PC-3 (cell line): ENCODE measurements around the gene EFNB3. TPM values are rescaled to one million over a fixed set of nuclear protein-coding genes. Genes with fewer than 3 reads are reported as not detected.

Source experiments
- ATAC-seq: fragments of 200-7000 bp; cut with Tn5 transposase; 2 replicates; pipeline ENCODE4 v1.9.1; 2020; ENCODE audit warnings: mild to moderate bottlenecking, moderate library complexity
- BruUV-seq: library from RNA; stranded (reverse); fragments of 400-500 nt; replicated peaks from 2 replicates; lab custom pipeline; 2021; lab: Mats Ljungman, UMichigan
- CTCF ChIA-PET: fragments of 300-600 bp; sonication (Branson Sonifier 250); formaldehyde crosslinking; loops from one replicate; lab custom pipeline; 2022; ENCODE audit warnings: antibody characterized with exemption; lab: Charles Lee
- POLR2A ChIA-PET: fragments of 300-600 bp; sonication (Branson Sonifier 250); formaldehyde crosslinking; loops from one replicate; lab custom pipeline; 2022; ENCODE audit warnings: antibody characterized with exemption; ENCODE audit not compliant: unreplicated experiment; lab: Charles Lee
- DNase-seq: peaks from one replicate; pipeline ENCODE4 v3.0.0-alpha.2; 2015
- H2AFZ ChIP-seq: fragments of 300-600 bp; sonication (generic); 2 replicates; pipeline ENCODE4 v1.6.0; 2016; ENCODE audit warnings: antibody characterized with exemption, low read length
- H3F3A ChIP-seq: fragments of 300-600 bp; sonication (generic); one replicate; pipeline ENCODE4 v1.6.0; 2017; ENCODE audit warnings: antibody characterized with exemption, low read length, control low read depth, mild to moderate bottlenecking; ENCODE audit not compliant: unreplicated experiment
- H3K27ac ChIP-seq: fragments of 300-600 bp; sonication (generic); 2 replicates; pipeline ENCODE4 v1.5.1; 2016; ENCODE audit warnings: mild to moderate bottlenecking, low read length
- H3K27me3 ChIP-seq: fragments of 300-600 bp; sonication (generic); 2 replicates; pipeline ENCODE4 v1.6.1; 2016; ENCODE audit warnings: low read length, mixed read lengths
- H3K36me3 ChIP-seq: fragments of 300-600 bp; sonication (generic); 2 replicates; pipeline ENCODE4 v1.6.1; 2016; ENCODE audit warnings: low read depth, mixed run types, low read length, mixed read lengths
- H3K4me1 ChIP-seq: fragments of 300-600 bp; sonication (generic); 2 replicates; pipeline ENCODE4 v1.5.1; 2016; ENCODE audit warnings: low read length; ENCODE audit not compliant: insufficient read depth
- H3K4me2 ChIP-seq: fragments of 300-600 bp; sonication (generic); 2 replicates; pipeline ENCODE4 v1.6.0; 2016; ENCODE audit warnings: low read length
- H3K4me3 ChIP-seq: fragments of 300-600 bp; sonication (generic); 2 replicates; pipeline ENCODE4 v1.5.1; 2016; ENCODE audit warnings: mild to moderate bottlenecking, low read length, mixed read lengths
- H3K79me2 ChIP-seq: fragments of 300-600 bp; sonication (generic); 2 replicates; pipeline ENCODE4 v1.6.1; 2017; ENCODE audit warnings: low read length, mixed read lengths
- H3K9ac ChIP-seq: fragments of 300-600 bp; sonication (generic); 2 replicates; pipeline ENCODE4 v1.6.0; 2016; ENCODE audit warnings: mild to moderate bottlenecking, low read length
- H3K9me2 ChIP-seq: fragments of 300-600 bp; sonication (generic); replicated peaks from 2 replicates; pipeline ENCODE4 v1.6.1; 2016; ENCODE audit warnings: mixed run types, low read length, mixed read lengths
- H3K9me3 ChIP-seq: fragments of 300-600 bp; sonication (generic); 2 replicates; pipeline ENCODE4 v1.6.1; 2016; ENCODE audit warnings: low read length, mixed read lengths
- H4K20me1 ChIP-seq: fragments of 300-600 bp; sonication (generic); 2 replicates; pipeline ENCODE4 v1.6.1; 2016; ENCODE audit warnings: low read length, mixed read lengths
- CTCF ChIP-seq: fragments of 300-600 bp; sonication (generic); conservative IDR thresholded peaks from 2 replicates; pipeline ENCODE4 v1.5.1; 2017; ENCODE audit warnings: antibody characterized with exemption, low read depth, mild to moderate bottlenecking, low read length
- EZH2 ChIP-seq: fragments of 300-600 bp; sonication (generic); IDR thresholded peaks from one replicate; pipeline ENCODE4 v1.6.1; 2017; ENCODE audit warnings: antibody characterized with exemption, mild to moderate bottlenecking, low read length; ENCODE audit not compliant: unreplicated experiment
- EZH2phosphoT487 ChIP-seq: fragments of 300-600 bp; sonication (generic); IDR thresholded peaks from 2 replicates; pipeline ENCODE4 v1.6.1; 2018; ENCODE audit warnings: mild to moderate bottlenecking, antibody characterized with exemption, low read length, borderline replicate concordance
- intact Hi-C: fragments of 100-400 bp; cut with micrococcal nuclease; formaldehyde crosslinking; loops from 2 replicates; pipeline ENCODE4 v1.9.0; 2023
- total RNA-seq: library from RNA; depleted of rRNA; stranded (reverse); fragments of >200 nt; gene quantifications from 2 replicates; pipeline ENCODE4 v1.2.3, GENCODE V29; 2014

The EFNB3 gene
- total RNA-seq, 1 experiment from 2014 or later: 4.9 TPM

- ATAC-seq (no peak), DNase-seq (no peak)
- H3K9me2 ChIP-seq: no peaks in the 10 kb centered on the region
- H3K4me1 ChIP-seq: no peaks in the 10 kb centered on the region
- no peaks in the 10 kb centered on the region for H3F3A ChIP-seq
- ChIA-PET CTCF (no interaction called here), POLR2A (no interaction called here)
- H3K36me3 ChIP-seq: no peaks in the 10 kb centered on the region
- no peak overlapping the region for H3K9ac ChIP-seq
- H3K27me3 ChIP-seq: no peaks in the 10 kb centered on the region
- no TSS peak for BruUV-seq
- H3K4me2 ChIP-seq: no peak overlapping the region
- H3K79me2 ChIP-seq: no peaks in the 10 kb centered on the region
- H4K20me1 ChIP-seq: no peaks in the 10 kb centered on the region
- no peak overlapping the region for H3K27ac ChIP-seq
- H2AFZ ChIP-seq: no peak overlapping the region
- no peaks in the 10 kb centered on the region for H3K9me3 ChIP-seq
- no peak for TF ChIP-seq EZH2phosphoT487
- no peak for TF ChIP-seq EZH2
- no peak for TF ChIP-seq CTCF
- intact Hi-C loops: no loop called here
- no peak overlapping the region for H3K4me3 ChIP-seq
Measured at GRCh38 chr17:7706631-7707354, 1.8 kb downstream of the EFNB3 start.

GRCh38 chr17:7707446-7707845, 2.4 kb downstream of the EFNB3 start:
- no peak for DNase-seq
- intact Hi-C loops: no loop called here
- Histone ChIP-seq H3K27ac (no peak overlapping the region), H3K4me2 (no peak overlapping the region), H3K4me1 (no peaks in the 10 kb centered on the region), H4K20me1 (no peaks in the 10 kb centered on the region), H3F3A (no peaks in the 10 kb centered on the region), H3K36me3 (no peaks in the 10 kb centered on the region), H2AFZ (no peak overlapping the region), H3K9ac (no peak overlapping the region), H3K9me2 (no peaks in the 10 kb centered on the region), H3K9me3 (no peaks in the 10 kb centered on the region), H3K4me3 (no peak overlapping the region), H3K79me2 (no peaks in the 10 kb centered on the region), H3K27me3 (no peaks in the 10 kb centered on the region)
- ChIA-PET CTCF (no interaction called here), POLR2A (no interaction called here)
- ATAC-seq: no peak
- BruUV-seq: no TSS peak
- TF ChIP-seq EZH2: no peak
- no peak for TF ChIP-seq CTCF
- no peak for TF ChIP-seq EZH2phosphoT487
